Omental fat pad (tissue), 4 donors: ENCODE data around the gene CLEC14A. TPM values are rescaled to one million over a fixed set of nuclear protein-coding genes. Genes with fewer than 3 reads are reported as not detected.

Source experiments
- ATAC-seq: fragments of 150-250 bp; one replicate; pipeline ENCODE4 v1.9.1; 2016; ENCODE audit warnings: mild to moderate bottlenecking, moderate library complexity; ENCODE audit not compliant: low FRiP score
- DNase-seq: peaks from one replicate; pipeline ENCODE4 v3.0.0-alpha.2; 2019; ENCODE audit warnings: low spot score
- CTCF ChIP-seq, 3 donors: fragments of 450-650 bp; IDR thresholded peaks; one replicate each; pipeline ENCODE4 v1.5.1; 2016 to 2017; ENCODE audit warnings: antibody characterized with exemption in 3 of 3, mild to moderate bottlenecking in 3 of 3, moderate library complexity in 2 of 3
- total RNA-seq, 4 donors: library from RNA; depleted of rRNA; stranded (reverse); fragments of >200 nt; gene quantifications; one replicate each; pipeline ENCODE4 v1.1.0, GENCODE V29; 2016

Gene CLEC14A
- total RNA-seq, 4 donors from 2014 or later: 10.4 to 125 (median 32.5) TPM

GRCh38 chr14:38261620-38262019, 5.7 kb upstream of the CLEC14A start:
- no peak for DNase-seq
- no peak for TF ChIP-seq CTCF (IDR thresholded peaks at IDR 0.05)
- ATAC-seq: no peak

GRCh38 chr14:38257507-38257906, 1.6 kb upstream of the CLEC14A start:
- DNase-seq (no peak), ATAC-seq (peak; percentile 43)
- TF ChIP-seq CTCF (IDR thresholded peaks at IDR 0.05): no peak

- TF ChIP-seq CTCF (IDR thresholded peaks at IDR 0.05): no peak
- ATAC-seq: no peak
- no peak for DNase-seq
These were observed 594 bp upstream of the CLEC14A start for GRCh38 chr14:38256533-38256840.

GRCh38 chr14:38255408-38255672, 553 bp downstream of the CLEC14A start:
- ATAC-seq: peak; percentile 60
- no peak for DNase-seq
- no peak for TF ChIP-seq CTCF (IDR thresholded peaks at IDR 0.05)

- no peak for TF ChIP-seq CTCF (IDR thresholded peaks at IDR 0.05)
- no peak for ATAC-seq
- no peak for DNase-seq
These were observed 1.1 kb downstream of the CLEC14A start for GRCh38 chr14:38254571-38255407.

- no peak for ATAC-seq
- no peak for TF ChIP-seq CTCF (IDR thresholded peaks at IDR 0.05)
- DNase-seq: no peak
These were observed 2.2 kb downstream of the CLEC14A start for GRCh38 chr14:38253676-38254075.

GRCh38 chr14:38252066-38252710, 3.7 kb downstream of the CLEC14A start:
- no peak for DNase-seq
- no peak for TF ChIP-seq CTCF (IDR thresholded peaks at IDR 0.05)
- no peak for ATAC-seq
